K562 (cell line): Measurements from ENCODE around the gene RABGAP1L. TPM values are rescaled to one million over a fixed set of nuclear protein-coding genes. Genes with fewer than 3 reads are reported as not detected.

Experiments
- ARID4B ChIP-seq: sonication (generic); formaldehyde crosslinking; IDR thresholded peaks from 2 replicates; pipeline ENCODE4 v1.8.0; 2022; ENCODE audit warnings: mild to moderate bottlenecking, missing genetic modification reagents
- FOXP1 ChIP-seq: sonication (generic); formaldehyde crosslinking; IDR thresholded peaks from 2 replicates; pipeline ENCODE4 v1.8.0; 2022; ENCODE audit warnings: mild to moderate bottlenecking, missing genetic modification reagents
- KAT8 ChIP-seq: fragments of 450-650 bp; IDR thresholded peaks from 2 replicates; pipeline ENCODE4 v1.6.1; 2016; ENCODE audit warnings: low read depth, mild to moderate bottlenecking
- MAFF ChIP-seq: IDR thresholded peaks from 2 replicates; pipeline ENCODE4 v1.6.1; 2012; ENCODE audit warnings: low read length, improper control_type of control experiment
- MTF1 ChIP-seq: fragments of 250-450 bp; sonication (Bioruptor Pico); IDR thresholded peaks from 2 replicates; pipeline ENCODE4 v1.9.0; 2021; ENCODE audit warnings: moderate library complexity, mild to moderate bottlenecking, inconsistent platforms, borderline replicate concordance
- NR1H2 ChIP-seq: sonication (generic); formaldehyde crosslinking; IDR thresholded peaks from 2 replicates; pipeline ENCODE4 v1.4.0; 2020; ENCODE audit warnings: mild to moderate bottlenecking, missing genetic modification reagents
- OTX1 ChIP-seq: fragments of 450-650 bp; formaldehyde crosslinking; IDR thresholded peaks from 2 replicates; pipeline ENCODE4 v1.4.0; 2022; ENCODE audit warnings: mild to moderate bottlenecking
- POLR2AphosphoS2 ChIP-seq: IDR thresholded peaks from 2 replicates; pipeline ENCODE4 v1.6.1; 2012; ENCODE audit warnings: low read length, improper control_type of control experiment
- POLR2G ChIP-seq: fragments of 200-400 bp; formaldehyde crosslinking; IDR thresholded peaks from 2 replicates; pipeline ENCODE4 v1.6.1; 2017; ENCODE audit warnings: low read depth, mild to moderate bottlenecking, antibody characterized with exemption, low read length, moderate library complexity
- RREB1 ChIP-seq: fragments of 250-450 bp; sonication (Bioruptor Pico); IDR thresholded peaks from 2 replicates; pipeline ENCODE4 v1.4.0; 2020
- SMARCA5 ChIP-seq: fragments of 450-650 bp; IDR thresholded peaks from 2 replicates; pipeline ENCODE4 v1.6.1; 2016
- SRSF1 ChIP-seq: fragments of 200-400 bp; formaldehyde crosslinking; IDR thresholded peaks from 2 replicates; pipeline ENCODE4 v1.6.1; 2017; ENCODE audit warnings: mild to moderate bottlenecking, low read depth, low read length, moderate library complexity
- SRSF3 ChIP-seq: fragments of 200-400 bp; formaldehyde crosslinking; IDR thresholded peaks from 2 replicates; pipeline ENCODE4 v1.6.1; 2016; ENCODE audit warnings: mild to moderate bottlenecking, low read length, moderate library complexity; ENCODE audit not compliant: insufficient read depth
- ZFP36 ChIP-seq: fragments of 150-350 bp; IDR thresholded peaks from 2 replicates; pipeline ENCODE4 v1.6.1; 2018; ENCODE audit warnings: low read length, low read depth; ENCODE audit not compliant: partially characterized antibody
- ZKSCAN1 ChIP-seq: fragments of 150-350 bp; IDR thresholded peaks from 2 replicates; pipeline ENCODE4 v1.6.1; 2016; ENCODE audit warnings: low read depth, low read length
- ZNF124 ChIP-seq: sonication (generic); formaldehyde crosslinking; IDR thresholded peaks from 2 replicates; pipeline ENCODE4 v1.8.1; 2022; ENCODE audit warnings: missing genetic modification reagents
- ZNF134 ChIP-seq: fragments of 250-450 bp; sonication (Bioruptor Pico); conservative IDR thresholded peaks from 2 replicates; pipeline ENCODE4 v1.4.0; 2020
- ZNF197 ChIP-seq: fragments of 200-800 bp; sonication (Bioruptor generic); IDR thresholded peaks from 2 replicates; pipeline ENCODE4 v1.6.1; 2016; ENCODE audit warnings: low read depth, missing genetic modification characterization, missing compliant biosample characterization
- ZNF717 ChIP-seq: fragments of 250-450 bp; sonication (Bioruptor Pico); IDR thresholded peaks from 2 replicates; pipeline ENCODE4 v1.5.0; 2021
- polyA plus RNA-seq, 8 experiments: library from polyadenylated mRNA; depleted of rRNA in 4 of 8; stranded (reverse) in 5 of 8; unstranded in 3 of 8; fragments of >200 nt; fragmentation: Nextera tagmentation in 2 of 8; fragmentation: Illumina TruSeq in 1 of 8; extraction: Ambion mirVana in 2 of 8; extraction: Trizol in 1 of 8; gene quantifications; 2 replicates each; pipeline versions ENCODE4 v1.2.1 to v1.2.3, GENCODE V29; 2011 to 2014; ENCODE audit warnings: inconsistent platforms in 1 of 8, missing spikeins in 1 of 8
- total RNA-seq, 7 experiments: library from RNA; depleted of rRNA in 6 of 7; stranded (reverse); fragments of >200 nt in 6 of 7; fragmentation: Illumina TruSeq in 2 of 7; extraction: Trizol in 2 of 7; gene quantifications; 2 replicates each; pipeline versions ENCODE4 v1.2.1 to v1.2.3, GENCODE V29; 2011 to 2021; ENCODE audit warnings: low replicate concordance in 1 of 7

Gene RABGAP1L
- total and polyA plus RNA-seq, 9 of the 15 experiments (the other 6 are each of a cell fraction or from before 2014, with no cell fraction given) = 16.5 to 44.9 (median 26.7) TPM

- no peak for TF ChIP-seq RREB1 (CRISPR knock-in tag)
- TF ChIP-seq POLR2AphosphoS2 = no peak
- TF ChIP-seq ARID4B = 0 out of 2 replicates have a peak, but pooled peaks have one; percentile 68
- no peak; the same call in 1 of the 2 replicates for TF ChIP-seq NR1H2 (CRISPR knock-in tag)
- no peak for TF ChIP-seq SRSF1
- TF ChIP-seq MTF1 = no peak
- 0 out of 2 replicates have a peak, but pooled peaks have one; percentile 66 for TF ChIP-seq SRSF3
- TF ChIP-seq ZNF197 = no peak; the same call in 1 of the 2 replicates
- peak; percentile 80 for TF ChIP-seq FOXP1 (CRISPR knock-in tag)
- TF ChIP-seq OTX1 (CRISPR knock-in tag) = 0 out of 2 replicates have a peak, but pooled peaks have one; percentile 66
- TF ChIP-seq MAFF = no peak
- TF ChIP-seq ZNF717 (CRISPR knock-in tag) = 0 out of 2 replicates have a peak, but pooled peaks have one; percentile 13
- peak; percentile 82 for TF ChIP-seq ZFP36
- no peak for TF ChIP-seq ZNF124 (CRISPR knock-in tag)
- TF ChIP-seq SMARCA5 = peak; percentile 13; the same call in 1 of the 2 replicates
- TF ChIP-seq ZKSCAN1 = no peak
- TF ChIP-seq POLR2G = peak; percentile 90
- TF ChIP-seq ZNF134 (CRISPR knock-in tag) = no peak
- no peak for TF ChIP-seq KAT8
Measured at GRCh38 chr1:174999936-175000696, 840.8 kb downstream of the RABGAP1L start, which contains the start of gene CACYBP (continued).
